Fibroblast of villous mesenchyme (primary cell): ENCODE data around the gene ATXN7L3. TPM values are rescaled to one million over a fixed set of nuclear protein-coding genes. Genes with fewer than 3 reads are reported as not detected.

Experiments
- DNase-seq: peaks from one replicate; pipeline ENCODE4 v3.0.0-alpha.2; 2010; ENCODE audit warnings: low read depth
- H3K4me3 ChIP-seq: 2 replicates; pipeline ENCODE4 v1.5.1; 2011; ENCODE audit warnings: low read depth, mild to moderate bottlenecking, low read length
- total RNA-seq: library from RNA; depleted of rRNA; stranded (reverse); fragments of >200 nt; gene quantifications from 2 replicates; pipeline ENCODE4 v1.2.3, GENCODE V29; 2012
- TF ChIP-seq, protein P1 (sequence below): IDR thresholded peaks from 2 replicates; pipeline ENCODE4 v1.5.1; 2012; ENCODE audit warnings: low read depth, mild to moderate bottlenecking, low read length; ENCODE audit not compliant: insufficient read depth

ATXN7L3 gene
- total RNA-seq, 1 donor, result 43.6 TPM

DNA sequence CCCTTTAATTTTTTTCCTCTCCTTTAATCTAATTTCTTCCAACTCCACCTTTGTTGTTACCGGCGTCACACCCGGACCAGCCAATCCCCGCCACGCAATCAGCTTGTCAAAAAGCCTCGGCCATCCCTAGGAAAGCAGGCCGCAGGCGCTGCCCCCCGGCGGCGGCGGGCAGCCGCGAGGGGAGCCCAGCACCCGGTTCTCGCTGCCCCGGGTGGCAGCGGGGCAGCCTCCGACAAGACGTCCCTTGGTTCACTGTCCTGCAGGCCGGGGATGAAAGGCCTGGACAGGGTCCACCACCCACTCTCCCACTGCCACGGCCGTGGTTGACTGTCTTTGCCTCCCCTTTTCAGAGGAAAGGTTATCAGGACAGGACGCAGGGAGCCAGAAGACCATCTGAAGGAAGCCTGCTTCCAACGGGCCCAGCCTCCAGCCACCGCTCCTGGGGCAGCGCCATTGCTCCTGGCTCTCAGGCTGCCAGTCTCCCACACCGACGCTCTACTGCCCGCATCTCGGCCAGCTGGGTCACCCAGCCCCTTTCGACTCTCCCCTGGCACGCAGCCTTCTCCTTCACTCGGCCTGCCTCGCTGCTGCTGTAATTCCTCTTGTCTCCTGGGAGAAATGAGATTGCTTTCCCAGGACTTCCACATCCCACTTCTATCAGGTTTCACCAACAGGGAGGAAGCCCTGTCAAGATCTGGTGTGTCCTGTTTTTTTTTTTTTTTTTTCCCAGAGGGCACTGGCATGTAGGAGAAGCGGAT, 22.6 kb upstream of the ATXN7L3 start:
- TF ChIP-seq, protein P1, sequence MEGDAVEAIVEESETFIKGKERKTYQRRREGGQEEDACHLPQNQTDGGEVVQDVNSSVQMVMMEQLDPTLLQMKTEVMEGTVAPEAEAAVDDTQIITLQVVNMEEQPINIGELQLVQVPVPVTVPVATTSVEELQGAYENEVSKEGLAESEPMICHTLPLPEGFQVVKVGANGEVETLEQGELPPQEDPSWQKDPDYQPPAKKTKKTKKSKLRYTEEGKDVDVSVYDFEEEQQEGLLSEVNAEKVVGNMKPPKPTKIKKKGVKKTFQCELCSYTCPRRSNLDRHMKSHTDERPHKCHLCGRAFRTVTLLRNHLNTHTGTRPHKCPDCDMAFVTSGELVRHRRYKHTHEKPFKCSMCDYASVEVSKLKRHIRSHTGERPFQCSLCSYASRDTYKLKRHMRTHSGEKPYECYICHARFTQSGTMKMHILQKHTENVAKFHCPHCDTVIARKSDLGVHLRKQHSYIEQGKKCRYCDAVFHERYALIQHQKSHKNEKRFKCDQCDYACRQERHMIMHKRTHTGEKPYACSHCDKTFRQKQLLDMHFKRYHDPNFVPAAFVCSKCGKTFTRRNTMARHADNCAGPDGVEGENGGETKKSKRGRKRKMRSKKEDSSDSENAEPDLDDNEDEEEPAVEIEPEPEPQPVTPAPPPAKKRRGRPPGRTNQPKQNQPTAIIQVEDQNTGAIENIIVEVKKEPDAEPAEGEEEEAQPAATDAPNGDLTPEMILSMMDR, result peak; percentile 32
- DNase-seq, result peak; percentile 79
- H3K4me3 ChIP-seq, result peak overlapping the region; percentile 86

DNA sequence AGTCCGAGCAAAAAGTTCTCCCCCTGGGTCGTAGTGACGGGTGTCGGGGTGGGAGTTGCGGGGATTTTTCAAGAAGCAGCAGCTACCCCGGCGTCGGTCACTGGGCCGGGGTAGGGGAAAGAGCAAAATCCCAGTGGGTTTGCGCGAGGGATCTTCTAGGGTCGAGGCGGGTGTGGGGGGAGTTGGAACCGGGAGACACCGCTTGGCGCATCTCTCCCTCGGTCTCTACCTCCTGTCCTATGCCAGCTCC, 22.1 kb upstream of the ATXN7L3 start:
- H3K4me3 ChIP-seq, result peak overlapping the region; percentile 86
- no peak for DNase-seq
- TF ChIP-seq, protein P1, result no peak

DNA sequence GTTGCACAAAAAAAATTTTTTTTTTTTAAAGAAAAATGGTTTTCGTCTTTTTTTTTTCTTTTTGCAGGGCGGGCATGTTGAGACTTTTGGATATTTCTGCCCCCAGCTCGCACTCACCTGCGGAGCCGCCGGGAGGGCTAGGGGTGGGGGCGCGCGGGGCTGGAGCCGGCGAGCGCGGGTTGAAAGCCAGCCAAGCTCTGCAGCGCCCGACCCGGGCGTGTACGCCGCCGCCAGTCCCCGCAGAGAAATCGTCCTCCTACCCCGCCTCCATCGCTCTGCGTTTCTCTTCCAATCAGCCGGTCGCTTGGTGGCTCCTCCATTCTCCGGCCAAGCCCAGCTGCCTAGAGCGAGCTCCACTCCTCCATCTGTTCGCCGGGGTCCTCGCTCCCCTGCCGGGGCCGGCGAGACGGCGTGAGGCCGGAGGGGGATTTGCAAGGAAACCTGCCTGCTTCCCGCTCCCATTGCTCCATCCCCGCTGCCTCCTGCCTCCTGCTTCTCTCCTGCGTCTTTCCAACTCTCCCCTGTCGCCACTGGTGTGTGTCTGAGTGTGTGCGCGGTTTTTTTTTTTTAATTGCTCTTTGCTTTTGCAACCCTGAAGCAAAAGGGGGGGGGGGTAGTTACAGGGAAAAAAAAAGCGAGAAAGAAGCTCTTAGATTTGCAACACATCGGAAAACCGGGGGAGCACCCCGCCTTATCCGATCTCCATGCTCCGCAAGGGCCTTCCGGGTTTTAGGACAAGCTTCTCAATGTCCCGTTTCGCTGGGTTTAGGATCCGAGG, 21.6 kb upstream of the ATXN7L3 start:
- TF ChIP-seq, protein P1, result no peak
- peak; percentile 87 for DNase-seq
- H3K4me3 ChIP-seq, result peak overlapping the region; percentile 86

DNA sequence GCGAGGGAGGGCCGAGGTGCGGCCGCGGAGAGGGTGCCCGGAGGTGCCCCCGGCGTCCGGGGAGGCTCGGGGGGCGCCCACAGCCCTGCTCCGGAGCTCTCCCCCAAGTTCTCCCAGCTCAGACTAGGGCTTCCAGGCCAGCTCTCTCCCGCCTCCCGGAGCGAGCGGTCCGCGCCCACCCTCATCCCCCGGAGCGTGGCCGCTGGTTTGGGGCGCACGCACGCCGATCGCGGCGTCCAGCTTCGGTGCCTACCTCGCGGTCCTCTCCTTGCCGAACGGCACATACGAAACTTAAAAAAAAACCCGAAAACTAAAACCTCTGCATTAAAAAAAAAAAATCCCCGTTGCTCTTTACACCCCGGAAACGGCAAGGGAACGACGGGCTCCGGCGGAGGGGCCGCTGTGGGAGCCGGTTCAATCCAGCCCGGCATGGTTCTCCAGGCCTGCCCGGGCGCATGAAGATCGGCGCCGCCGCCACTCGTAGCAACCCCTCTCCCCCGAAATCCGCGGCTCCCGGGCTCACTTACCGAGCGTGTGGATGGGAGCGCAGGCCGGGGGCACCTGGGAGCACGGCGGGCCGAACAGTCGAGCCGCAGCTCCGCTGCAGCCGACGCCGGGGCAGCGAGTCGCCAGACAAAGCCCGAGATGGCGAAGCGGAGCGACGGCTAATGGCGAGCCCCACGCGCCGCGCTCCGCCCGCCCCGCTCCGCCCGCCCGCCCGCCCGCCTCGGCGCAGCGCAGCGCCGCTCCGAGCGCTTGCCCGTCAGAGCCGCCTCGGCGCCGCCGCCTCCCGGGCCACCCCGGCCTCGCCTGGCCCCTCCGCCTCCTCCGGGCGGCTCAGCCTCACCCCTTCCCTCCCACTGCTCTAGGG, 20.8 kb upstream of the ATXN7L3 start:
- TF ChIP-seq, protein P1, result no peak
- DNase-seq, result peak; percentile 54
- H3K4me3 ChIP-seq, result peak overlapping the region; percentile 86

DNA sequence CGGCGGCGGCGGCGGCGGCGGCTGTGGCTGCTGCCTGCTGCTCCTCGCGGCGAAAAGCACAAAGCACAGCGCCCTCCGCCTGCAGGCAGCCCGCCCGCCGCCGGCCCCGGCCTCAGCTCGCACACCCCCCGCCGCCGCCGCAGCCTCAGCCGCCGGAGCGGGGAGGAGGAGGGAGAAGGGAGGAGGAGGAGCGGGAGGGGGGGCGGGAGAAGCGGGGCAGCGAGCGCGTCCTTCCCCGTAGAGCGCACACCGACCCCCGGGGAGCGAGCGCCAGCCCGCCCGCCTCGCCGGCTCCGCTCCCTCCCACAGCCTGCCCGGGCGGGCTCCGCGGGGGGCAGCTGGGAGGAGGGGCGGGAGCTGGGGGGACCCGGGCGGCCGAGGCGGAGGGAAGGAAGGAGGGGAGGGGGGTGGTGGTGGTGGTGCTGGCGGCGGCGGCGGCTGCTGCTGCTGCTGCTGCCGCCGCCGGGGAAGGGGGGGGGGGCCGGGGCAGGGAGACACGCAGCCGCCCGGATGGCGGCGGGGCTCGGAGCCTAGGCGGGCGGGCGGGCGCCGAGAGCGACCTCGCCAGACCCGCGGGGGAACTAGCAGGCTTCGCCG, 20.0 kb upstream of the ATXN7L3 start, which contains the start of gene UBTF:
Gene UBTF, minus strand, starts transcription at position 60 of the 597 bp plus-strand sequence. CDS start 1,446 bp downstream, outside the sequence.
- peak within 1 kb of the TSS; percentile 86 for H3K4me3 ChIP-seq
- DNase-seq, result peak; percentile 63
- TF ChIP-seq, protein P1, result no peak

DNA sequence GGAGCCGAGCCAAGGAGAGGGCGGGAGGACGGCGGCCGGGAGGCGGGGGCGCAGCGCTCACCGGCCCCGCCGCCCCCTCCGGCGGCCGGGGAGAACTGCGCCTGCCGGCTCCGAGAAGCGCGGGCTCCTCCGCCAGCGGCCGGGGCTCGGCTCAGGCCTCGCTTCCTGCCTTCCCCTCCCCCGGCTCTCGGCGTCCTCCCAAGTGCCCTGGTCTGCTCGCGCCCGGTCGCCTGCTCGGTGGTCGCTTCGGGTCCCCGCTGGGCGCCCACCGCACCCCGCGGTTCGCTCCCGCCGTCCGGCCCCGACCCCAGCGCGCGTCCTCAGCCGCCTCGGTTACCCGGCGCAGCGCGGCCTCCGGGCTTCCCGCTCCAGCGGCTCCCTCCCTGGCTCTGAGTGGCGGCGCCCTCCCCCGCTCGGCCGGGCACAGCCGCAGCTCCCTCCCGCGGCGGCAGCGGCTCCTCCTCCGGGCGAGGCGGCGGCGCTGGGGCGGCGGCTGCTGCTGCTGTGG, 19.5 kb upstream of the ATXN7L3 start:
- TF ChIP-seq, protein P1, result peak; percentile 29
- peak overlapping the region; percentile 86 for H3K4me3 ChIP-seq
- peak; percentile 67 for DNase-seq
